K562 (cell line): ENCODE data around the gene CLDN14. TPM values are rescaled to one million over a fixed set of nuclear protein-coding genes. Genes with fewer than 3 reads are reported as not detected.

Experiments used
- ATAC-seq: fragments of 200-7000 bp; cut with Tn5 transposase; 3 replicates; pipeline ENCODE4 v1.9.1; 2020; ENCODE audit warnings: moderate library complexity
- BruUV-seq: library from RNA; stranded (reverse); fragments of 400-500 nt; replicated peaks from 2 replicates; lab custom pipeline; 2021; lab: Mats Ljungman, UMichigan
- CTCF ChIA-PET: fragments of 300-600 bp; formaldehyde crosslinking; extraction: SDS; loops from one replicate; lab custom pipeline; 2021; ENCODE audit warnings: low intra/inter-chr PET ratio; lab: Yijun Ruan, JAX
- POLR2A ChIA-PET: fragments of 300-600, 350-650 bp; sonication (Branson Sonifier 250); formaldehyde crosslinking; extraction: SDS; loops from one replicate; lab custom pipeline; 2021; ENCODE audit warnings: antibody characterized with exemption, inconsistent platforms; lab: Yijun Ruan, JAX
- DNase-seq, 4 experiments: peaks; one replicate each; pipeline versions ENCODE4 v3.0.0 to v3.0.0-alpha.2; 2011 to 2018; ENCODE audit warnings: low spot score in 3 of 4, mixed read lengths in 3 of 4; ENCODE audit errors: extremely low read depth in 1 of 4
- FAIRE-seq: peaks from 2 replicates; lab custom pipeline; 2011; peaks lifted over from hg19 to GRCh38; lab: Jason Lieb, UNC
- H2AFZ ChIP-seq: 2 replicates; pipeline ENCODE4 v1.6.0; 2011; ENCODE audit warnings: low read depth, low read length, control low read depth, inconsistent platforms
- H3K27ac ChIP-seq: fragments of 200-600 bp; 3 replicates; pipeline ENCODE4 v1.8.0; 2011; ENCODE audit warnings: low read depth, mild to moderate bottlenecking, control low read depth, inconsistent platforms, low read length, moderate library complexity, mixed read lengths; ENCODE audit errors: extremely low read depth
- H3K27me3 ChIP-seq, 2 experiments: fragments of 300-600 bp in 1 of 2; 2 replicates in 1 of 2; 3 replicates in 1 of 2; pipeline versions ENCODE4 v1.6.0 to v1.8.0; 2011; ENCODE audit warnings: inconsistent platforms in 2 of 2, low read length in 2 of 2, mild to moderate bottlenecking in 1 of 2, mixed read lengths in 1 of 2, moderate library complexity in 1 of 2; ENCODE audit not compliant: control insufficient read depth in 2 of 2, insufficient read depth in 2 of 2
- H3K36me3 ChIP-seq: fragments of 300-600 bp; 3 replicates; pipeline ENCODE4 v1.8.0; 2011; ENCODE audit warnings: mild to moderate bottlenecking, low read length, inconsistent platforms; ENCODE audit not compliant: control insufficient read depth, insufficient read depth
- H3K4me1 ChIP-seq, 2 experiments: fragments of 200-600 bp in 1 of 2; replicated peaks in 1 of 2; 2 replicates in 1 of 2; 3 replicates in 1 of 2; pipeline versions ENCODE4 v1.5.1 to v1.8.0; 2011; ENCODE audit warnings: inconsistent platforms in 2 of 2, low read length in 2 of 2, mild to moderate bottlenecking in 1 of 2, mixed read lengths in 1 of 2, moderate library complexity in 1 of 2; ENCODE audit not compliant: control insufficient read depth in 2 of 2, insufficient read depth in 2 of 2
- H3K4me2 ChIP-seq: 2 replicates; pipeline ENCODE4 v1.6.1; 2011; ENCODE audit warnings: low read length, control low read depth, inconsistent platforms, mixed read lengths; ENCODE audit not compliant: insufficient read depth
- H3K4me3 ChIP-seq: fragments of 200-600 bp; sonication (generic), shearing (Covaris generic); 2 replicates; pipeline ENCODE4 v1.5.1; 2016; ENCODE audit warnings: control low read depth, inconsistent platforms
- H3K79me2 ChIP-seq: fragments of 200-600 bp; 3 replicates; pipeline ENCODE4 v1.8.0; 2011; ENCODE audit warnings: low read length, inconsistent platforms; ENCODE audit not compliant: control insufficient read depth, insufficient read depth
- H3K9ac ChIP-seq, 2 experiments: 2 replicates each; pipeline versions ENCODE4 v1.6.0 to v1.6.1; 2011; ENCODE audit warnings: low read depth in 2 of 2, low read length in 2 of 2, control low read depth in 1 of 2, inconsistent platforms in 1 of 2, mild to moderate bottlenecking in 1 of 2, mixed read lengths in 1 of 2; ENCODE audit not compliant: insufficient read depth in 1 of 2
- H3K9me1 ChIP-seq: one replicate; pipeline ENCODE4 v1.6.0; 2011; ENCODE audit warnings: inconsistent platforms, mild to moderate bottlenecking, low read length, moderate library complexity; ENCODE audit not compliant: control insufficient read depth, insufficient read depth
- H3K9me3 ChIP-seq: replicated peaks from 2 replicates; pipeline ENCODE4 v1.5.1; 2011; ENCODE audit warnings: low read depth, low read length, inconsistent platforms; ENCODE audit not compliant: control insufficient read depth, insufficient read depth
- H4K20me1 ChIP-seq: replicated peaks from 2 replicates; pipeline ENCODE4 v1.6.1; 2011; ENCODE audit warnings: low read length, inconsistent platforms, mixed read lengths; ENCODE audit not compliant: control insufficient read depth, insufficient read depth
- DACH1 ChIP-seq: fragments of 450-650 bp; IDR thresholded peaks from 2 replicates; pipeline ENCODE4 v1.6.1; 2018; ENCODE audit not compliant: partially characterized antibody
- EGR1 ChIP-seq: fragments of 450-650 bp; conservative IDR thresholded peaks from 2 replicates; pipeline ENCODE4 v1.6.1; 2017; ENCODE audit warnings: mild to moderate bottlenecking
- RBM25 ChIP-seq: fragments of 200-400 bp; formaldehyde crosslinking; IDR thresholded peaks from 2 replicates; pipeline ENCODE4 v1.6.1; 2018; ENCODE audit warnings: low read length, low read depth, moderate library complexity; ENCODE audit not compliant: severe bottlenecking
- RNF2 ChIP-seq: sonication (generic); IDR thresholded peaks from 2 replicates; pipeline ENCODE4 v1.6.1; 2016
- YBX1 ChIP-seq: fragments of 450-650 bp; IDR thresholded peaks from 2 replicates; pipeline ENCODE4 v1.7.1; 2016; ENCODE audit warnings: mild to moderate bottlenecking
- WGBS: fragments of 100-300 bp; shearing (Covaris generic); methylation state at CpG from one replicate; pipeline ENCODE4 v1.1.6; 2016; ENCODE audit warnings: low coverage, mixed read lengths; ENCODE audit not compliant: insufficient coverage; ENCODE audit errors: missing lambda C conversion rate; 5-methylcytosine and 5-hydroxymethylcytosine counted together
- in situ Hi-C: fragments of 300-500 bp; cut with MboI; formaldehyde crosslinking; loops from 4 replicates; pipeline ENCODE4 v1.15.0; 2018; ENCODE audit warnings: inconsistent platforms, mixed read lengths
- intact Hi-C: fragments of 100-400 bp; cut with micrococcal nuclease; formaldehyde crosslinking; loops from 2 replicates; pipeline ENCODE4 v1.14.2; 2022
- polyA plus RNA-seq, 8 experiments: library from polyadenylated mRNA; depleted of rRNA in 4 of 8; stranded (reverse) in 5 of 8; unstranded in 3 of 8; fragments of >200 nt; fragmentation: Nextera tagmentation in 2 of 8; fragmentation: Illumina TruSeq in 1 of 8; extraction: Ambion mirVana in 2 of 8; extraction: Trizol in 1 of 8; gene quantifications; 2 replicates each; pipeline versions ENCODE4 v1.2.1 to v1.2.3, GENCODE V29; 2011 to 2014; ENCODE audit warnings: inconsistent platforms in 1 of 8, missing spikeins in 1 of 8
- total RNA-seq, 7 experiments: library from RNA; depleted of rRNA in 6 of 7; stranded (reverse); fragments of >200 nt in 6 of 7; fragmentation: Illumina TruSeq in 2 of 7; extraction: Trizol in 2 of 7; gene quantifications; 2 replicates each; pipeline versions ENCODE4 v1.2.1 to v1.2.3, GENCODE V29; 2011 to 2021; ENCODE audit warnings: low replicate concordance in 1 of 7

Gene CLDN14
- total and polyA plus RNA-seq, 9 of the 15 experiments (the other 6 are each of a cell fraction or from before 2014, with no cell fraction given), result not detected

DNA sequence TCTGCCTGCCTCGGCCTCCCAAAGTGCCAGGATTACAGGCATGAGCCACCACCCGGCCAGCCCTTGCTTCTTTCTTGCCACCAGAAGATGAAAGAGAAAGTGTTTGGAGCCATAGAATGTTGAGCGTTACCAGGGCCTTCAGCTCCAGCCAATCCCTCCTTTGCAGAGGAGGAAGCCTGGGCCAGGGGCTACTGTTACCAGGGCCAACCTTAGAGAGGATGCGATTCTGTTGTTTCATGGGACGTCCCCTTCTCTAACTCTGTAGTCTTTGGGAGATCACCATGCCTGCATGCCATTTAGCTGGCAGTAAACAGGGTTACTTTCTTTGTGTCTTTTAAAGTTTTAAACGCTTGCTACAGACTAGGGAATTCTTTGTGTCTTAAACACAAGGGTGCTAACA is 45.8 kb downstream of the CLDN14 start:
- ChIA-PET CTCF (no interaction called here), POLR2A (interaction anchor here (0.6 kb wide), 1 partner anchor 20 kb away, joined by 3 read pairs; no protein-coding TSS in a partner anchor)
- 27% methylated on average over 6 of the region's 6 CpGs for WGBS
- in situ Hi-C loops, result no loop called here
- FAIRE-seq (no peak), ATAC-seq (no peak), DNase-seq (no peak)
- no TSS peak for BruUV-seq
- Histone ChIP-seq H3K9ac (no peak overlapping the region), H4K20me1 (peaks cover 19% of the 10 kb centered on the region), H3K4me1 (peaks cover 14 to 22% of the 10 kb centered on the region in 2 experiments), H3K27ac (no peak overlapping the region), H3K27me3 (peaks cover 12 to 26% of the 10 kb centered on the region in 2 experiments; a peak in 4 of 5 replicates), H3K4me2 (no peak overlapping the region), H3K36me3 (no peaks in the 10 kb centered on the region), H3K4me3 (no peak overlapping the region), H2AFZ (no peak overlapping the region), H3K79me2 (no peaks in the 10 kb centered on the region), H3K9me1 (no peaks in the 10 kb centered on the region), H3K9me3 (no peaks in the 10 kb centered on the region)
- TF ChIP-seq YBX1, result no peak
- no peak for TF ChIP-seq DACH1
- no peak for TF ChIP-seq RNF2
- intact Hi-C loops, result no loop called here

DNA sequence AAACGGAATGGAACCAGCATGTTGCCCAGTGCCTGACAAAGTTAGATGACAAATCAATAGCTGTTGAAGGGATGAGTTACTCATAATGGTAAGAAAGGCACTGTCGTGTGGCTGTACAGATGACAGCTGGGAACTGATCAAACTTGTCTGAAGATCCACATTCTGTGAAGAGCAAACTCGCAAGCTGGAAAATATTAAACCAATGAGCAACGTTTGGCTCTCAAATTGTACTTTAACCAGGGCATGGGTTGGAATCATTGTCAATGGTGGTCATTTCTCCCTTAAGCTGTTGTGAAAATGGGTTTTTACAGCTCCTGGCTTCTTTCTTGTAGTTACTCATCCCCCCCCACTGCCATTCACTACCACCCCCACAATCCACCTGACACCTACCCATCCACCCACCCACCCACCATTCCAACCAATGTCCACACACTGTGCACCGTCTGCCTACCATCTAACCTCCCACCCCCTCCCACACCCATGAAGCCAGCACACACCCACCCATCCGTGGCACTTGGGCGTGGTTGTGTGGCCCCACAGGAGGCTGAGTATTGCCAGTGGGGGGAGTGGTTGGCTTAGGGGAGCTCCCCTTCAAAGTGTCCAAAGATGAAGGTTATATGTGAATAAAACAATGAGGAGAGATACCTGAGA is 46.7 kb downstream of the CLDN14 start:
- TF ChIP-seq RBM25 (no peak), EGR1 (peak; percentile 71)
- peaks cover 20% of the 10 kb centered on the region for H4K20me1 ChIP-seq
- peaks cover 11 to 26% of the 10 kb centered on the region in 2 experiments; a peak in 4 of 5 replicates for H3K27me3 ChIP-seq
- H3K27ac ChIP-seq, result no peak overlapping the region
- H3K79me2 ChIP-seq, result no peaks in the 10 kb centered on the region
- in situ Hi-C loops (no loop called here), intact Hi-C loops (no loop called here)
- no TSS peak for BruUV-seq
- DNase-seq (no peak), ATAC-seq (no peak), FAIRE-seq (no peak)
- H3K4me2 ChIP-seq, result no peak overlapping the region
- POLR2A ChIA-PET, result interaction anchor here (0.6 kb wide), 1 partner anchor 16 kb away, joined by 3 read pairs; no protein-coding TSS in a partner anchor
- no peak overlapping the region for H3K9ac ChIP-seq
- CTCF ChIA-PET, result no interaction called here
- no peaks in the 10 kb centered on the region for H3K9me1 ChIP-seq
- no peaks in the 10 kb centered on the region for H3K9me3 ChIP-seq
- H3K36me3 ChIP-seq, result no peaks in the 10 kb centered on the region
- 16% methylated on average over 6 of the region's 7 CpGs for WGBS
- no peak overlapping the region for H2AFZ ChIP-seq
- no peak overlapping the region for H3K4me3 ChIP-seq
- peaks cover 19 to 25% of the 10 kb centered on the region in 2 experiments for H3K4me1 ChIP-seq
